A549 treated with ZK216348 at 1 μM for 4 hours (cell line): ENCODE data around the gene DDX41. TPM values are rescaled to one million over a fixed set of nuclear protein-coding genes. Genes with fewer than 3 reads are reported as not detected.

Experiments used
- total RNA-seq: library from RNA; stranded (reverse); fragments of 200-300 nt; extraction: Qiagen RNA extraction; gene quantifications from 5 replicates; pipeline ENCODE4 v1.2.3, GENCODE V29; 2022; ENCODE audit warnings: low read depth

The DDX41 gene
- total RNA-seq = 89.5 to 135 TPM (median 113 TPM) in 5 replicates

DNA sequence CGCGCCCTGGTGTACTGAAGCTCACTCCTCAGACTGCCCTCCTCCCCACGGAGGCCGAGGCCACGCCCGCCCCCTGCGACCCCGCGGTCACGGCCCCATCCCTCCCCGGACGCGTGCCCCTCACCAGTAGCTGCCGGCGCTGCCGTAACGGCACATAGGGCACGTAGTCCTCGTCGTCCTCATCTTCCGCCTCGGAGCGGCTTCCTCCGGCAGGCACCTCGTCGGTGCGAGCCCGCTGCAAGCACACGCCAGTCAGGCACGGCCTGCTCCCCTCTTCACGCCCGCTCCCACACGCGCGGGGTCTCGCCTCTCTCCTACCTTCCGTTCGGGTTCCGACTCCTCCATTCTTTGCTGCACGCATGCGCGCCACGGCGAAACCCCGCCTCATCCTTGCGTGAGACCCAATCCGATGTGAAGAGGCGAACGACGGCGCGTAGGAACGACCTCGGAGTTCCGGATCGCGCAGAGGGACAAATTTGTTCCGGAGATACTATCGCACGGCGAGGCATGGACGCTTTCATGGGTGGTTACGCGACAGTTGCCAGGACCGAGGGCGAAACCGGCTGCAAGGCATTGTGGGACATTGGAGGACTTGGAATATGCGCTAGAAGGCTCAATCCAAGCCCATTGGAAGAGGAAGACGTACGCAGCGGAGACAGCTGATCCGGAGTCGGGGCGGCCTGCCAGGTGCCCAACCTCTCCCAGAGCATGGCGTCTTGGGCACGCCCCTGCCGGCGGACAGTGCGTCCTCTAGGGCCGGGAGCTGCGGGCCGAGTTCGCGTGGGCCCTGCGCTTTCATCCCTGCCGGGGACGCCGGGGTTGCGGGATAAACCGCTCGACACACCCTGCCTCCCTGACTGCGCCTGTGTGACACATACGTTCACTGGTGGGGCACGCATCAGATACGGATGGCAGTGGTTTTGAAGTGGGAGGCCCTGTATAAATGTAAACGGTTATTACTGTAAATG is at the start of gene DDX41:
DDX41 (minus strand) TSS at position 361 of the 968 bp plus-strand sequence; CDS start at position 345, 16 bp downstream.

DNA sequence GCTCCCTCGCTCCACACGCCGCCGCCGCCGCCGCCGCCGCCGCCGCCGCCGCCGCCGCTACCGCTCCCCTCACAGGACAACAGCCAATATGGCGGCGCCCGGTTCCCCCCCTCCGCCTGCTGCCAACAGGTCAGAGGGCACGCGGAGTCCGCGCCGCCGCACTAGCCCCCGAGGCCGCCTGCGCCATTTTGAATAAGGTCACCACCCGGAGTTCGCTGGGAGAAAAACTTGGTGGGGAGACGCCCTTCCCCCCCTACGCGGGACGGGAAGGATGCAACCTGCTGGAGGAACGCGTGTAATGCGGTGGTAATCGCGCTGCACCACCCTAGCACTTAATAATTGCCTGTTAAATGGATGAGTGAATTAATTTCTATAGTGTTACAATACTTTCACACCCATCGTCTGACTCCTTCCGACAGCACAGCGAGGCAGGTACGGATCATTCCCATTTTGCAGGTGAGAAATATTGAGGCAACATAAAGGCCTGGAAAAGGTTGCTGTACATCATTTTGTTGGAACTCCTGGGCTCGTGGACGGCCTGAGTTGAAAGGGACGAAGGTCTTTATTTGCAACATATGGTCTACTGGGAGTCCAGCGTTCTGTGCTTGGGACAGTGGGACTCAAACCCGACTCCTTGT is 37.8 kb upstream of the DDX41 start, which contains the start of gene FAM193B:
FAM193B (minus strand) TSS at position 90 of the 638 bp plus-strand sequence. CDS start 105 bp downstream, outside the sequence.

GRCh38 chr5:177509381-177509951 is 7.3 kb downstream of the DDX41 start, which contains the start of gene DOK3:
Gene DOK3, minus strand, starts transcription at chr5:177509826. Its CDS starts 286 bp downstream, at chr5:177509540.

GRCh38 chr5:177497292-177498012 is 19.3 kb downstream of the DDX41 start, which contains the start of gene PDLIM7:
Gene PDLIM7, minus strand, starts transcription at chr5:177497604. Its CDS starts 1,092 bp downstream, at chr5:177496512.

GRCh38 chr5:177473443-177474001 is 43.2 kb downstream of the DDX41 start, which contains the start of gene DBN1:
Gene DBN1, minus strand, starts transcription at chr5:177473634. Its CDS starts 113 bp downstream, at chr5:177473521.

Other genes starting within 250 kb of the DDX41 start
- gene RAB24, start 213.2 kb downstream of the DDX41 start, total RNA-seq = 17.8 to 29.4 TPM (median 27.5 TPM) in 5 replicates
- gene PRELID1, start 213.2 kb downstream of the DDX41 start, total RNA-seq = 252 to 395 TPM (median 363 TPM) in 5 replicates
- gene MXD3, start 205.1 kb downstream of the DDX41 start, total RNA-seq = 9.4 to 21.9 TPM (median 17.1 TPM) in 5 replicates
- 160 to 242 TPM (median 196 TPM) in 5 replicates for gene LMAN2, start 165.3 kb downstream of the DDX41 start, total RNA-seq
- gene RGS14, start 159.0 kb downstream of the DDX41 start, total RNA-seq = 4.3 to 6.5 TPM (median 5.0 TPM) in 5 replicates
- not detected in 5 replicates for gene SLC34A1, start 132.5 kb downstream of the DDX41 start, total RNA-seq
- gene PFN3, start 116.3 kb downstream of the DDX41 start, total RNA-seq = not detected in 5 replicates
- 11.6 to 25.9 TPM (median 23.8 TPM) in 5 replicates for gene F12, start 107.4 kb downstream of the DDX41 start, total RNA-seq
- gene GRK6, start 90.3 kb downstream of the DDX41 start, total RNA-seq = 19.0 to 28.3 TPM (median 25.2 TPM) in 5 replicates
- gene PRR7, start 70.1 kb downstream of the DDX41 start, total RNA-seq = 12.4 to 41.6 TPM (median 34.4 TPM) in 5 replicates
- 44.4 to 81.4 TPM (median 67.6 TPM) in 5 replicates for gene DBN1, start 43.3 kb downstream of the DDX41 start, total RNA-seq
- gene PDLIM7, start 19.4 kb downstream of the DDX41 start, total RNA-seq = 65.0 to 100 TPM (median 76.8 TPM) in 5 replicates
- 1.6 to 5.5 TPM (median 4.2 TPM) in 5 replicates for gene DOK3, start 7.1 kb downstream of the DDX41 start, total RNA-seq
- 16.2 to 38.0 TPM (median 33.9 TPM) in 5 replicates for gene FAM193B, start 37.6 kb upstream of the DDX41 start, total RNA-seq
- 267 to 288 TPM (median 273 TPM) in 5 replicates for gene TMED9, start 75.2 kb upstream of the DDX41 start, total RNA-seq
- gene B4GALT7, start 83.2 kb upstream of the DDX41 start, total RNA-seq = 11.6 to 29.9 TPM (median 27.6 TPM) in 5 replicates